Stimulated activated CD8-positive, alpha-beta memory T cell treated with anti-CD3 and anti-CD28 coated beads, Interleukin-7, amount 100 ng/mL, for 1 hour (primary cell): Measurements from ENCODE around the gene TSFM.
"Not testable (repeated sequence)": the region's sequence is repeated elsewhere in the genome, so short reads cannot be mapped to it uniquely, and the experiment has no call there.

Experiments
- DNase-seq, 2 donors: peaks; one replicate each; pipeline ENCODE4 v3.0.0-alpha.2; 2020; ENCODE audit warnings: low read depth in 2 of 2

Gene TSFM

GRCh38 chr12:57763881-57764661, 18.5 kb upstream of the TSFM start:
- no peak for DNase-seq

GRCh38 chr12:57764662-57765002, 18.0 kb upstream of the TSFM start:
- DNase-seq, result no peak

- no peak for DNase-seq
Observed at GRCh38 chr12:57765003-57765697, 17.4 kb upstream of the TSFM start.

- DNase-seq, result no peak
Observed at GRCh38 chr12:57765698-57766463, 16.7 kb upstream of the TSFM start.

- no peak for DNase-seq
Observed at GRCh38 chr12:57766464-57767304, 15.9 kb upstream of the TSFM start, which contains the start of gene CYP27B1. Gene CYP27B1, minus strand, starts transcription at chr12:57767078. Its CDS starts 37 bp downstream, at chr12:57767041.

- no peak for DNase-seq
Observed at GRCh38 chr12:57767305-57767698, 15.3 kb upstream of the TSFM start.

GRCh38 chr12:57767876-57768275, 14.7 kb upstream of the TSFM start:
- no peak for DNase-seq

- no peak for DNase-seq
Observed at GRCh38 chr12:57769594-57769993, 13.0 kb upstream of the TSFM start.

- no peak for DNase-seq
Observed at GRCh38 chr12:57770734-57771133, 11.9 kb upstream of the TSFM start.

- DNase-seq, result peak in 1 of 2 donors; percentile 41
Observed at GRCh38 chr12:57771236-57771872, 11.2 kb upstream of the TSFM start.

GRCh38 chr12:57771873-57772428, 10.6 kb upstream of the TSFM start, which contains the start of gene METTL1:
Gene METTL1, minus strand, starts transcription at chr12:57772105. Its CDS starts 22 bp downstream, at chr12:57772083.
- peak; percentile 66 to 69 for DNase-seq

- no peak for DNase-seq
Observed at GRCh38 chr12:57772429-57773322, 9.9 kb upstream of the TSFM start, which contains the start of gene EEF1AKMT3. Gene EEF1AKMT3, plus strand, starts transcription at chr12:57772614. Its CDS starts 111 bp downstream, at chr12:57772725.

- DNase-seq, result not testable (repeated sequence)
Observed at GRCh38 chr12:57774634-57775033, 8.0 kb upstream of the TSFM start.

- no peak for DNase-seq
Observed at GRCh38 chr12:57775044-57775443, 7.5 kb upstream of the TSFM start.

- DNase-seq, result no peak
Observed at GRCh38 chr12:57775563-57776246, 6.9 kb upstream of the TSFM start.

GRCh38 chr12:57776247-57776587, 6.4 kb upstream of the TSFM start:
- no peak for DNase-seq

- no peak for DNase-seq
Observed at GRCh38 chr12:57777367-57777766, 5.2 kb upstream of the TSFM start.

GRCh38 chr12:57777911-57778310, 4.7 kb upstream of the TSFM start:
- DNase-seq, result no peak

GRCh38 chr12:57779736-57780135, 2.9 kb upstream of the TSFM start:
- DNase-seq, result no peak
